OCI-LY3 (cell line): ENCODE results near the gene DAP3.

Experiments
- EZH2phosphoT487 ChIP-seq: fragments of 200-600 bp; shearing (Covaris generic); IDR thresholded peaks from 2 replicates; pipeline ENCODE4 v1.6.1; 2018; ENCODE audit warnings: antibody characterized with exemption, mixed run types, low read depth
- TF ChIP-seq, protein P1 (sequence below): fragments of 200-600, 300-600 bp; sonication (generic); IDR thresholded peaks from 2 replicates; pipeline ENCODE4 v1.5.1; 2014; ENCODE audit warnings: antibody characterized with exemption, low read length, low read depth

- TF ChIP-seq, protein P1, sequence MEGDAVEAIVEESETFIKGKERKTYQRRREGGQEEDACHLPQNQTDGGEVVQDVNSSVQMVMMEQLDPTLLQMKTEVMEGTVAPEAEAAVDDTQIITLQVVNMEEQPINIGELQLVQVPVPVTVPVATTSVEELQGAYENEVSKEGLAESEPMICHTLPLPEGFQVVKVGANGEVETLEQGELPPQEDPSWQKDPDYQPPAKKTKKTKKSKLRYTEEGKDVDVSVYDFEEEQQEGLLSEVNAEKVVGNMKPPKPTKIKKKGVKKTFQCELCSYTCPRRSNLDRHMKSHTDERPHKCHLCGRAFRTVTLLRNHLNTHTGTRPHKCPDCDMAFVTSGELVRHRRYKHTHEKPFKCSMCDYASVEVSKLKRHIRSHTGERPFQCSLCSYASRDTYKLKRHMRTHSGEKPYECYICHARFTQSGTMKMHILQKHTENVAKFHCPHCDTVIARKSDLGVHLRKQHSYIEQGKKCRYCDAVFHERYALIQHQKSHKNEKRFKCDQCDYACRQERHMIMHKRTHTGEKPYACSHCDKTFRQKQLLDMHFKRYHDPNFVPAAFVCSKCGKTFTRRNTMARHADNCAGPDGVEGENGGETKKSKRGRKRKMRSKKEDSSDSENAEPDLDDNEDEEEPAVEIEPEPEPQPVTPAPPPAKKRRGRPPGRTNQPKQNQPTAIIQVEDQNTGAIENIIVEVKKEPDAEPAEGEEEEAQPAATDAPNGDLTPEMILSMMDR = no peak
- no peak for TF ChIP-seq EZH2phosphoT487
Measured at GRCh38 chr1:155645034-155645598, 43.8 kb upstream of the DAP3 start.
